MCF 10A (cell line): Measurements from ENCODE around the gene RBM44. TPM values are rescaled to one million over a fixed set of nuclear protein-coding genes. Genes with fewer than 3 reads are reported as not detected.

ENCODE experiments used
- BruUV-seq: library from RNA; stranded (reverse); fragments of 400-500 nt; replicated peaks from 2 replicates; lab custom pipeline; 2021; lab: Mats Ljungman, UMichigan
- CTCF ChIA-PET: fragments of 300-600 bp; sonication (Branson Sonifier 250); formaldehyde crosslinking; extraction: SDS; loops from one replicate; lab custom pipeline; 2021; ENCODE audit warnings: antibody characterized with exemption, inconsistent platforms; lab: Yijun Ruan, JAX
- POLR2A ChIA-PET: fragments of 300-600, 350-650 bp; sonication (Branson Sonifier 250); formaldehyde crosslinking; extraction: SDS; loops from one replicate; lab custom pipeline; 2020; ENCODE audit warnings: antibody characterized with exemption, inconsistent platforms; lab: Yijun Ruan, JAX
- DNase-seq: peaks from one replicate; pipeline ENCODE4 v3.0.0-alpha.2; 2018; ENCODE audit not compliant: unreplicated experiment
- H3K27ac Mint-ChIP-seq: one replicate; pipeline ENCODE4 v1.8.0; 2022; ENCODE audit warnings: mild to moderate bottlenecking, low read depth, mixed read lengths; ENCODE audit not compliant: unreplicated experiment
- H3K27me3 Mint-ChIP-seq: one replicate; pipeline ENCODE4 v1.8.0; 2022; ENCODE audit warnings: mixed read lengths; ENCODE audit not compliant: insufficient read depth, unreplicated experiment
- H3K36me3 Mint-ChIP-seq: one replicate; pipeline ENCODE4 v1.8.0; 2022; ENCODE audit warnings: mild to moderate bottlenecking, moderate library complexity, mixed read lengths; ENCODE audit not compliant: insufficient read depth, unreplicated experiment
- H3K4me1 Mint-ChIP-seq: one replicate; pipeline ENCODE4 v1.8.0; 2022; ENCODE audit warnings: mixed read lengths; ENCODE audit not compliant: insufficient read depth, unreplicated experiment
- H3K4me3 Mint-ChIP-seq: one replicate; pipeline ENCODE4 v1.8.0; 2022; ENCODE audit warnings: mild to moderate bottlenecking, moderate library complexity, mixed read lengths; ENCODE audit not compliant: unreplicated experiment
- H3K9me3 Mint-ChIP-seq: one replicate; pipeline ENCODE4 v1.8.0; 2022; ENCODE audit warnings: mixed read lengths; ENCODE audit not compliant: unreplicated experiment
- intact Hi-C: fragments of 100-400 bp; cut with micrococcal nuclease; formaldehyde crosslinking; loops from 2 replicates; pipeline ENCODE4 v1.14.1; 2022
- total RNA-seq: library from RNA; stranded (reverse); gene quantifications from 2 replicates; pipeline ENCODE4 v1.2.3, GENCODE V29; 2022
- TF ChIP-seq, protein P1 (sequence below): fragments of 200-600 bp; IDR thresholded peaks from one replicate; pipeline ENCODE4 v1.8.0; 2022; ENCODE audit warnings: antibody characterized with exemption, mild to moderate bottlenecking; ENCODE audit not compliant: unreplicated experiment

Gene RBM44
- total RNA-seq, 1 experiment from 2014 or later, result 0.23 TPM

DNA sequence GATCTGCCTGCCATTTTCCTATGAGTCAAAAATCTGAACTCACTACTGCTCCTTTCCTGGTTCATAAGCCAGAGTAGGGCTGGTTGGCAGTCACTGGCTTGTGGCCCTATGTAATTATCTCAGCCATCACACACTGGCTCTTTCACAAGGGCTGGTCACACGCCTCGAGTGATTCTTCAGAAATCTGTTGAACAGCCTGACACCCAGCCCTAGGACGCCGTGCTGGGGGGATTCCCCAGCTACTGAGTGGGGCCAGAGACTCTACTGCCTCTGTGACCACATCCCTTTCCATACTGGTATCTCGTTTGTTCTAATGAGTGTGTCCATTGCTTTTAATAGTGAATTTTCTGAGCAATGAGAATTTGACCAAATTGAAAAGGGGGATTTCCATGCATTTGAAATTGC, 45.8 kb upstream of the RBM44 start:
- Mint-ChIP-seq H3K27me3 (no peaks in the 10 kb centered on the region), H3K9me3 (no peaks in the 10 kb centered on the region), H3K27ac (no peak overlapping the region), H3K36me3 (peaks cover 89% of the 10 kb centered on the region), H3K4me3 (no peak overlapping the region), H3K4me1 (no peaks in the 10 kb centered on the region)
- no peak for DNase-seq
- intact Hi-C loops, result no loop called here
- CTCF ChIA-PET, result interaction anchor here (0.7 to 2.5 kb wide), 2 partner anchors 22 to 80 kb away, joined by 3 to 10 read pairs; no protein-coding TSS in a partner anchor
- POLR2A ChIA-PET, result no interaction called here
- TF ChIP-seq, protein P1, sequence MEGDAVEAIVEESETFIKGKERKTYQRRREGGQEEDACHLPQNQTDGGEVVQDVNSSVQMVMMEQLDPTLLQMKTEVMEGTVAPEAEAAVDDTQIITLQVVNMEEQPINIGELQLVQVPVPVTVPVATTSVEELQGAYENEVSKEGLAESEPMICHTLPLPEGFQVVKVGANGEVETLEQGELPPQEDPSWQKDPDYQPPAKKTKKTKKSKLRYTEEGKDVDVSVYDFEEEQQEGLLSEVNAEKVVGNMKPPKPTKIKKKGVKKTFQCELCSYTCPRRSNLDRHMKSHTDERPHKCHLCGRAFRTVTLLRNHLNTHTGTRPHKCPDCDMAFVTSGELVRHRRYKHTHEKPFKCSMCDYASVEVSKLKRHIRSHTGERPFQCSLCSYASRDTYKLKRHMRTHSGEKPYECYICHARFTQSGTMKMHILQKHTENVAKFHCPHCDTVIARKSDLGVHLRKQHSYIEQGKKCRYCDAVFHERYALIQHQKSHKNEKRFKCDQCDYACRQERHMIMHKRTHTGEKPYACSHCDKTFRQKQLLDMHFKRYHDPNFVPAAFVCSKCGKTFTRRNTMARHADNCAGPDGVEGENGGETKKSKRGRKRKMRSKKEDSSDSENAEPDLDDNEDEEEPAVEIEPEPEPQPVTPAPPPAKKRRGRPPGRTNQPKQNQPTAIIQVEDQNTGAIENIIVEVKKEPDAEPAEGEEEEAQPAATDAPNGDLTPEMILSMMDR, result no peak
- no TSS peak for BruUV-seq

GRCh38 chr2:237754182-237754581, 44.4 kb upstream of the RBM44 start:
- Mint-ChIP-seq H3K36me3 (peaks cover 80% of the 10 kb centered on the region), H3K4me1 (no peaks in the 10 kb centered on the region), H3K27ac (no peak overlapping the region), H3K27me3 (no peaks in the 10 kb centered on the region), H3K9me3 (no peaks in the 10 kb centered on the region), H3K4me3 (no peak overlapping the region)
- intact Hi-C loops, result no loop called here
- BruUV-seq, result no TSS peak
- POLR2A ChIA-PET, result interaction anchor here (0.5 to 1.6 kb wide), 4 partner anchors 57 to 491 kb away, joined by 3 read pairs; no protein-coding TSS in a partner anchor
- TF ChIP-seq, protein P1, result no peak
- CTCF ChIA-PET, result interaction anchor here (0.9 to 2.5 kb wide), 3 partner anchors 9 to 81 kb away, joined by 3 to 10 read pairs (median 4); no protein-coding TSS in a partner anchor
- no peak for DNase-seq

DNA sequence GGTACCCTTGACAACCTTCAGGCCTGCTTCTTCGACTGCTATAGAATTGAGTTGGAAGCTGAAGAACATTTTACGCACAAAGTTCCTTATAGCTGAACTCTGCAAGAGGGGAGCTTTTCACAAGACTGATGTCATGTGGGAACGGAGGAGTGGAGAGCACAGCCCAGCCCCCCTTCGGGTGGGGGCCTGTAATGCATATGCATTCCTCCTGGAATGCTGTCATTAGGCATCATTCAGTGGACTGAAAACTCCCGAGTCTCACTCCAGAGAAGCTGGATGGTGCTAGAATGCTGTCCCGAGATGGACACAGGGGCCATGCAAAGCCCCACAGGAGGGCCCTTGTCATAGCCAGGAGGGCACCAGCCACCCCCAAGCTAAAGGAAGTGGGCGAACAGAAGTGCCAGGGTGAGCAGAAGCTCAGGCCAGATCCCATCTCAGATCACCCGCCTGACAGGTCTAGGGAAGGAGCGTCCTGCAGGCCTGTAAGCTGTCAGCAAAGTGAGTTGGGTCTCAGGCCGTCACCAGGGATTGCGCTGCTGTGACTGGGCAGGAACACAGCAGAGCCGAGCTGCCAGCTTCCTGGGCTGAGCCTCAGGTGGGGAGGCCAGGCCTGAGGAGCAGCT, 43.8 kb upstream of the RBM44 start:
- no peak overlapping the region for H3K27ac Mint-ChIP-seq
- H3K27me3 Mint-ChIP-seq, result no peaks in the 10 kb centered on the region
- peaks cover 80% of the 10 kb centered on the region for H3K36me3 Mint-ChIP-seq
- TF ChIP-seq, protein P1, result no peak
- intact Hi-C loops, result no loop called here
- no peak for DNase-seq
- no peaks in the 10 kb centered on the region for H3K9me3 Mint-ChIP-seq
- POLR2A ChIA-PET, result interaction anchor here (0.5 to 1.6 kb wide), 5 partner anchors 58 to 490 kb away, joined by 3 read pairs; no protein-coding TSS in a partner anchor
- no peak overlapping the region for H3K4me3 Mint-ChIP-seq
- no peaks in the 10 kb centered on the region for H3K4me1 Mint-ChIP-seq
- no TSS peak for BruUV-seq
- CTCF ChIA-PET, result interaction anchor here (0.9 to 2.5 kb wide), 3 partner anchors 10 to 82 kb away, joined by 3 to 10 read pairs (median 4); no protein-coding TSS in a partner anchor

GRCh38 chr2:237757616-237758015, 41.0 kb upstream of the RBM44 start:
- Mint-ChIP-seq H3K9me3 (no peaks in the 10 kb centered on the region), H3K36me3 (peaks cover 85% of the 10 kb centered on the region), H3K27me3 (no peaks in the 10 kb centered on the region), H3K4me3 (no peak overlapping the region), H3K4me1 (no peaks in the 10 kb centered on the region), H3K27ac (no peak overlapping the region)
- TF ChIP-seq, protein P1, result no peak
- intact Hi-C loops, result no loop called here
- no peak for DNase-seq
- CTCF ChIA-PET, result interaction anchor here (1.2 kb wide), 1 partner anchor 17 kb away, joined by 4 read pairs; no protein-coding TSS in a partner anchor
- no TSS peak for BruUV-seq
- POLR2A ChIA-PET, result interaction anchor here (0.6 to 1.5 kb wide), 3 partner anchors 9 to 76 kb away, joined by 3 to 5 read pairs (median 3); no protein-coding TSS in a partner anchor
